IMR-90 (cell line): Measurements from ENCODE around the gene OOSP1. TPM values are rescaled to one million over a fixed set of nuclear protein-coding genes. Genes with fewer than 3 reads are reported as not detected.
"Not testable (repeated sequence)": the region's sequence is repeated elsewhere in the genome, so short reads cannot be mapped to it uniquely, and the experiment has no call there.

Experiments used
- ATAC-seq: fragments of 200-7000 bp; cut with Tn5 transposase; 2 replicates; pipeline ENCODE4 v1.9.1; 2020; ENCODE audit warnings: low read depth, mild to moderate bottlenecking, moderate library complexity
- BruUV-seq: library from RNA; stranded (reverse); fragments of 400-500 nt; replicated peaks from 2 replicates; lab custom pipeline; 2021; lab: Mats Ljungman, UMichigan
- CTCF ChIA-PET: fragments of 300-600 bp; formaldehyde crosslinking; extraction: SDS; loops from one replicate; lab custom pipeline; 2021; ENCODE audit warnings: antibody characterized with exemption; lab: Yijun Ruan, JAX
- POLR2A ChIA-PET: fragments of 300-600 bp; sonication (Branson Sonifier 250); formaldehyde crosslinking; loops from one replicate; lab custom pipeline; 2022; ENCODE audit warnings: antibody characterized with exemption; ENCODE audit not compliant: unreplicated experiment; lab: Charles Lee
- DNase-seq: peaks from one replicate; pipeline ENCODE4 v3.0.0; 2013
- H2AFZ ChIP-seq: replicated peaks from 2 replicates; pipeline ENCODE3; 2013; ENCODE audit warnings: low read length, mild to moderate bottlenecking; ENCODE audit not compliant: poor library complexity
- H2AK5ac ChIP-seq: 2 replicates; pipeline ENCODE4 v1.6.1; 2013; ENCODE audit warnings: low read depth, low read length, inconsistent platforms
- H2AK9ac ChIP-seq: replicated peaks from 2 replicates; pipeline ENCODE3; 2013; ENCODE audit warnings: mild to moderate bottlenecking, low read depth, low read length, moderate library complexity; ENCODE audit not compliant: poor library complexity
- H2BK120ac ChIP-seq: 2 replicates; pipeline ENCODE4 v1.6.1; 2013; ENCODE audit warnings: low read depth, low read length, inconsistent platforms
- H2BK15ac ChIP-seq: 3 replicates; pipeline ENCODE4 v1.6.1; 2013; ENCODE audit warnings: low read depth, low read length, inconsistent platforms
- H2BK20ac ChIP-seq: 2 replicates; pipeline ENCODE4 v1.6.1; 2013; ENCODE audit warnings: low read depth, mild to moderate bottlenecking, inconsistent platforms, low read length, moderate library complexity
- H2BK5ac ChIP-seq: 2 replicates; pipeline ENCODE4 v1.6.1; 2013; ENCODE audit warnings: mild to moderate bottlenecking, low read depth, low read length, inconsistent platforms; ENCODE audit not compliant: poor library complexity, severe bottlenecking
- H3K14ac ChIP-seq: replicated peaks from 2 replicates; pipeline ENCODE4 v1.6.1; 2013; ENCODE audit warnings: low read depth, low read length, inconsistent platforms
- H3K18ac ChIP-seq: 2 replicates; pipeline ENCODE4 v1.6.1; 2013; ENCODE audit warnings: low read depth, low read length, control low read depth
- H3K23ac ChIP-seq: 2 replicates; pipeline ENCODE4 v1.6.1; 2013; ENCODE audit warnings: low read depth, low read length, inconsistent platforms
- H3K27ac ChIP-seq: 2 replicates; pipeline ENCODE4 v1.5.1; 2013; ENCODE audit warnings: mild to moderate bottlenecking, control low read depth, low read length; ENCODE audit not compliant: insufficient read depth
- H3K27me3 ChIP-seq: 2 replicates; pipeline ENCODE4 v1.6.1; 2013; ENCODE audit warnings: low read length; ENCODE audit not compliant: control insufficient read depth, insufficient read depth
- H3K36me3 ChIP-seq: 2 replicates; pipeline ENCODE4 v1.6.1; 2013; ENCODE audit warnings: low read length, mixed read lengths; ENCODE audit not compliant: control insufficient read depth, insufficient read depth
- H3K4ac ChIP-seq: 2 replicates; pipeline ENCODE4 v1.6.1; 2013; ENCODE audit warnings: low read depth, low read length, inconsistent platforms
- H3K4me1 ChIP-seq: 2 replicates; pipeline ENCODE4 v1.6.1; 2013; ENCODE audit warnings: low read length, mixed read lengths; ENCODE audit not compliant: control insufficient read depth, insufficient read depth
- H3K4me2 ChIP-seq: 2 replicates; pipeline ENCODE4 v1.6.1; 2013; ENCODE audit warnings: low read depth, mild to moderate bottlenecking, control low read depth, low read length, moderate library complexity
- H3K4me3 ChIP-seq: 2 replicates; pipeline ENCODE4 v1.5.1; 2013; ENCODE audit warnings: low read depth, mild to moderate bottlenecking, control low read depth, low read length, moderate library complexity; ENCODE audit not compliant: insufficient read depth
- H3K56ac ChIP-seq: 2 replicates; pipeline ENCODE4 v1.6.1; 2013; ENCODE audit warnings: low read length, inconsistent platforms; ENCODE audit not compliant: insufficient read depth; ENCODE audit errors: extremely low read depth
- H3K79me1 ChIP-seq, 2 experiments: 2 replicates each; pipeline ENCODE4 v1.6.1; 2013; ENCODE audit warnings: low read length in 2 of 2, inconsistent platforms in 1 of 2, low read depth in 1 of 2
- H3K9ac ChIP-seq: 2 replicates; pipeline ENCODE4 v1.6.1; 2013; ENCODE audit warnings: low read depth, low read length, control low read depth
- H3K9me1 ChIP-seq: 2 replicates; pipeline ENCODE4 v1.6.1; 2013; ENCODE audit warnings: low read length, inconsistent platforms; ENCODE audit not compliant: insufficient read depth
- H3K9me3 ChIP-seq: 2 replicates; pipeline ENCODE4 v1.6.1; 2013; ENCODE audit warnings: low read length; ENCODE audit not compliant: control insufficient read depth, insufficient read depth
- H4K20me1 ChIP-seq: 2 replicates; pipeline ENCODE4 v1.6.1; 2013; ENCODE audit warnings: low read length, inconsistent platforms; ENCODE audit not compliant: insufficient read depth
- H4K5ac ChIP-seq: 2 replicates; pipeline ENCODE4 v1.6.1; 2013; ENCODE audit warnings: mild to moderate bottlenecking, low read depth, low read length, control low read depth
- H4K8ac ChIP-seq, 2 experiments: 2 replicates each; pipeline ENCODE4 v1.6.1; 2013; ENCODE audit warnings: low read depth in 2 of 2, low read length in 2 of 2, control low read depth in 1 of 2, inconsistent platforms in 1 of 2
- H4K91ac ChIP-seq: 2 replicates; pipeline ENCODE4 v1.6.1; 2013; ENCODE audit warnings: low read depth, low read length, inconsistent platforms; ENCODE audit not compliant: insufficient read depth
- WGBS, 2 experiments: methylation state at CpG; one replicate each; pipeline versions ENCODE4 v1.1.5 to v1.1.7; 2013; ENCODE audit warnings: missing lambda C conversion rate in 2 of 2; ENCODE audit not compliant: insufficient read length in 1 of 2; ENCODE audit errors: extremely low coverage in 2 of 2; 5-methylcytosine and 5-hydroxymethylcytosine counted together
- dilution Hi-C: fragments of 300-500 bp; cut with HindIII; formaldehyde crosslinking; loops from one replicate; pipeline ENCODE4 v1.14.3; 2018; ENCODE audit warnings: low sequenced_read_pairs; ENCODE audit not compliant: unreplicated experiment
- in situ Hi-C: fragments of 300-500 bp; cut with MboI; formaldehyde crosslinking; loops from 3 replicates; pipeline ENCODE4 v1.14.3; 2019; ENCODE audit warnings: low sequenced_read_pairs, inconsistent platforms, mixed read lengths
- intact Hi-C: fragments of 100-400 bp; cut with micrococcal nuclease; formaldehyde crosslinking; loops from 2 replicates; pipeline ENCODE4 v1.10.0; 2022
- polyA plus RNA-seq, 3 experiments: library from polyadenylated mRNA; depleted of rRNA; stranded (reverse); fragments of >200 nt; gene quantifications; 2 replicates each; pipeline ENCODE4 v1.2.3, GENCODE V29; 2012; ENCODE audit warnings: low replicate concordance in 1 of 3
- total RNA-seq: library from RNA; depleted of rRNA; stranded (reverse); fragments of >200 nt; gene quantifications from 2 replicates; pipeline ENCODE4 v1.2.3, GENCODE V29; 2012

Gene OOSP1
- total and polyA plus RNA-seq, 2 of the 4 experiments (the other 2 are of a cell fraction), result not detected

DNA sequence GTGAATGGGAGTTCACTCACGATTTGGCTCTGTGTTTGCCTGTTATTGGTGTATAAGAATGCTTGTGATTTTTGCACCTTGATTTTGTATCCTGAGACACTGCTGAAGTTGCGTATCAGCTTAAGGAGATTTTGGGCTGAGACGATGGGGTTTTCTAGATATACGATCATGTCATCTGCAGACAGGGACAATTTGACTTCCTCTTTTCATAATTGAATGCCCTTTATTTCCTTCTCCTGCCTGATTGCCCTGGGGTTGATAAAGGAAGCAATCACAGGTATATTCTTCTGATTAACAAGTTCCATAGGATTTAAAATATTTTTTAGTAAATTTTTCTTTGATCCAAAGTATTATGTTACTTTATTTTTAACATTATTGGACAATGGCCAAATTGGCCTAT is 43.8 kb downstream of the OOSP1 start:
- in situ Hi-C loops, DNase-seq, H2BK5ac ChIP-seq, H2BK15ac ChIP-seq, ATAC-seq, H3K27me3 ChIP-seq, H2BK20ac ChIP-seq, BruUV-seq, H2AK5ac ChIP-seq, H3K4me1 ChIP-seq, H3K18ac ChIP-seq, H3K9me3 ChIP-seq, H4K20me1 ChIP-seq, H3K4me2 ChIP-seq, H2AK9ac ChIP-seq, H3K9ac ChIP-seq, H2AFZ ChIP-seq, H4K91ac ChIP-seq, H3K4me3 ChIP-seq, H3K9me1 ChIP-seq, H4K8ac ChIP-seq, H3K4ac ChIP-seq, H3K23ac ChIP-seq, H4K5ac ChIP-seq, H2BK120ac ChIP-seq, POLR2A ChIA-PET, H3K36me3 ChIP-seq, CTCF ChIA-PET, H3K56ac ChIP-seq, dilution Hi-C loops, H3K14ac ChIP-seq, H3K79me1 ChIP-seq, intact Hi-C loops, H3K27ac ChIP-seq: not testable (repeated sequence)
- WGBS, 2 experiments, result no CpG with 5 or more reads among the region's 4 CpGs
